ENCODE data around the gene HIPK2. TPM values are rescaled to one million over a fixed set of nuclear protein-coding genes. Genes with fewer than 3 reads are reported as not detected.

The HIPK2 gene
- total and polyA plus RNA-seq, 10 of the 15 experiments (the other 5 are each of a cell fraction or from before 2014, with no cell fraction given), result 1.7 to 39.0 (median 9.4) TPM

GRCh38 chr7:139683137-139683921, 94.5 kb downstream of the HIPK2 start (continued):
- 0 out of 2 replicates have a peak, but pooled peaks have one; percentile 16 for TF ChIP-seq RELB (IDR thresholded peaks at IDR 0.05; ENCODE audit: low read depth)
- TF ChIP-seq BCLAF1 (IDR thresholded peaks at IDR 0.05), result no peak
- no peak for TF ChIP-seq PBX3 (IDR thresholded peaks at IDR 0.05; ENCODE audit: insufficient replicate concordance, low read depth, low read length)
- no peak for TF ChIP-seq SP1 (IDR thresholded peaks at IDR 0.05; ENCODE audit: low read depth, low read length)
- TF ChIP-seq ZNF217 (IDR thresholded peaks at IDR 0.05), result no peak
- no peak for TF ChIP-seq TCF7 (IDR thresholded peaks at IDR 0.05; ENCODE audit: borderline replicate concordance)
- TF ChIP-seq BCL3 (IDR thresholded peaks at IDR 0.05; ENCODE audit: borderline replicate concordance, insufficient read depth, low read depth, low read length, poor library complexity, severe bottlenecking), result no peak
- TF ChIP-seq E2F4 (IDR thresholded peaks at IDR 0.05; ENCODE audit: low read depth, low read length), result no peak
- TF ChIP-seq POU2F2 (IDR thresholded peaks at IDR 0.05; ENCODE audit: borderline replicate concordance, low read depth, low read length), result no peak
- peak; percentile 73 to 76; a peak in 3 of 4 replicates for TF ChIP-seq IKZF2 (IDR thresholded peaks at IDR 0.05)
- no peak for TF ChIP-seq ZBTB40 (IDR thresholded peaks at IDR 0.05; ENCODE audit: borderline replicate concordance)
- no peak for TF ChIP-seq RCOR1 (conservative IDR thresholded peaks at IDR 0.05; ENCODE audit: low read depth, low read length)
- TF ChIP-seq MLLT1 (IDR thresholded peaks at IDR 0.05), result no peak
- peak; percentile 81 for TF ChIP-seq NR2F1 (conservative IDR thresholded peaks at IDR 0.05)

All from GM12878 (cell line).